HG03432 (cell line): Measurements from ENCODE around the gene CD55.

Experiments
- ATAC-seq: cut with Tn5 transposase; IDR thresholded peaks from one replicate; pipeline ENCODE4 v1.9.1; 2021; ENCODE audit warnings: mild to moderate bottlenecking, moderate library complexity; ENCODE audit not compliant: unreplicated experiment

CD55 gene

GRCh38 chr1:207321079-207321789, at the start of gene CD55:
Gene CD55, plus strand, starts transcription at chr1:207321678. Its CDS starts 88 bp downstream, at chr1:207321766.
- peak; percentile 95 for ATAC-seq

DNA sequence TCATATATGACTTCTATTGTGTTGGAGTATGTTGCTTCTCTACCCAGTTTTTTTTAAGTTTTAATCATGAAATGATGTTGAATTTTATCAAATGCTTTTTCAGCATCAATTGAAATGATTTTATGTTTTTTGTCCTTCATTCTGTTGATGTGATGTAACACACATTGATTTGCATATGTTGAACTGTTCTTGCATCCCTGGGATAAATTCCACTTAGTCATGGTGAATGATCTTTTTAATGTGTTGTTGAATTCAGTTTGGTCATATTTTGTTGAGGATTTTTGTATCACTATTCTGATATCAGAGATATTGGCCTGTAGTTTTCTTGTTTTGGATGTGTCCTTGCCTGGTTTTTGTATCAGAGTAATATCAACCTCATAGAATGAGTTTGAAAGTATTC, 46.6 kb upstream of the CD55 start:
- no peak for ATAC-seq

DNA sequence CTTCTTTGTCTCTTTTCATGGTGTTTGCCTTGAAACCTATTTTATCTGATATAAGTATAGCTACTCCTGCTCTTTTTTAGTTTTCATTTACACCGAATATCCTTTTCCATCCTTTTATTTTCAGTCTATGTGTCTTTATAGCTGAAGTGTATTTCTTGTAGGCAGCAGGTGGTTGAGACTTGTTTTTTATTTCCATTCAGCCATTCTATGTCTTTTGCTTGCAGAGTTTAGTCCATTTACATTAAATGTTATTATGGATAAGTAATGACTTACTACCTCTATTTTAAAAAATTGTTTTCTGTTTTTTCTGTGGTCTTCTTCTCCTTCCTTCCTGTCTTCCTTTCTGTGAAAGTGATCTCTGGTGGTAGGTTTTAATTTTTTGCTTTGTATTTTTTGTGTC, 45.0 kb upstream of the CD55 start:
- no peak for ATAC-seq

- ATAC-seq, result no peak
Observed at GRCh38 chr1:207277241-207277640, 44.2 kb upstream of the CD55 start.

DNA sequence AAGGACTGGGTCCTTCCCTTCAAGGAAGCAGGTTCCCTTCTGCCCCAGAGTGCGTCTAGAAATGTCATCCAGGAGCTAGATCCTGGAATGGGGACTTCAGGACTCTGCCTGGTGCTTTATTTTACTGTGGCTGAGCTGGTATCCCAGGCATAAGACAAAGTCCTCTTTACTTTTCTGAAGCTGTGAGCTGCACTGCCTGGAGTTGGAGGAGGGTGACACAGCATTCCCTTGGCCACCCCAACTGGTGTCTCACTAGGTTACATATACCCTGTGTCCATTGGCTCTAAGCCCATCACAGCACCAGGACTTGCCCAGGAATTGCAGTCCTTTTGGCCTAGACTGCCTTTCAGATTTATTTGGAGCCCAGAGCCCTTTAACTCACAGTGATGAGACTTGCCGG, 41.8 kb upstream of the CD55 start:
- no peak for ATAC-seq

- no peak for ATAC-seq
Observed at GRCh38 chr1:207280706-207281105, 40.8 kb upstream of the CD55 start.

DNA sequence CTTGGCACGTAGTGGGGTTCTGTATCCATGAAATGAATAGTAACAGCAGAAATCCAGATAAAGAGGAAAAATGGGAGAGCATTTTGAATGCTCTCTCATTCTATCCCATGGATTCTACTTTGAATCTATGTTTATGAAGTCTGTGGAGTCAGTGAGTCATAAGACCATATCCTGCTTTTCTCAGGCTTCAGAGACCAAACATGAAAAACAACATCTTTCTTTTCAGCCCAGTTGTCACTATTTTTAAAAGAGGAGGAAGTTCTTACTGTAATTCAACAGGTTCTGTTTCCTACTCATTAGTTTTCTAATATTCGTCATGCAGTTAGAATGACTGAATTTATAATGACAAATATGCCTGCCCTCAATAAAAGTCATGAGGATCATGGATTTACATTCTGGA, 39.4 kb upstream of the CD55 start:
- no peak for ATAC-seq

DNA sequence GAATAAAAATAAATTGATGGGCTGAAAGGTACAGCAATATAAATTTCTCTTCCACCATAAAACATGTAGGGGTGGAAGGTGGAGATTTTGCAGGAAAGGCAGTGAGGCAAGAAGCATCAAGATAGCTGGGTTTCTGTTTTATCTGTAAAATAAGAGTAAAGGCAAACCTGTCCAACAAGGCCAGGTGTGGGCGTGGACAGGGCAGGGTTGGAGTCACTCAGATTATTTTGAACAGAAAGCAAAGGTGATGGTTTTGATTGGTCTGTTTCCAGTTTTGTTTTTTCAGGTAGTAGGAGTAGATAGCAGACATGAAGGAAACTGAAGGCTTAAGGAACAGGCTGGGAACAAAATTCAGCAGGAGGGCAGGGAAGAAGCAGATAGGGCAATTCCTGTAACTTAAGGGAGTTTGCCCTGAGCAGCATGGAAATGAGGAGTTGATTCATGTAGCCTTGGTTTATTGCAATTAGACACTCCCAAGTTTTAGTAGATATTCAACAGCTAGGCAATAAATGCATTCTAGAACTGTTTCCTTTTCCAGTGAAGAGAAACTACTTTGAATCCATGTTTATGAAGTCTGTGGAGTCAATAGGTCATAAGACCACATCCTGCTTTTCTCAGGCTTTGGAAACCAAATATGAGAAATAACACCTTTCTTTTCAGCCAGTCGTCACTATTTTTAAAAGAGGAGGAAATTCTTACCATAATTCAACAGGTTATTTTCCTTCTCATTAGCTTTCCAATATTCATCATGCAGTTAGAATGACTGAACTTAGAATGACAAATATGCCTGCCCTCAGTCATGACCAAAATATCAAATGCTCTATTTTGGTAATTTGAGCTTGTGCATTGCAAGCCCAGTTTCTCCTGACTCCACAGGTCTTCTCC, 38.7 kb upstream of the CD55 start:
- ATAC-seq, result no peak

- ATAC-seq, result no peak
Observed at GRCh38 chr1:207283421-207283820, 38.1 kb upstream of the CD55 start.

- ATAC-seq, result no peak
Observed at GRCh38 chr1:207284209-207284897, 37.1 kb upstream of the CD55 start.

- no peak for ATAC-seq
Observed at GRCh38 chr1:207286786-207287468, 34.6 kb upstream of the CD55 start.

- no peak for ATAC-seq
Observed at GRCh38 chr1:207288315-207288714, 33.2 kb upstream of the CD55 start.

GRCh38 chr1:207289756-207290155, 31.7 kb upstream of the CD55 start:
- ATAC-seq, result no peak

DNA sequence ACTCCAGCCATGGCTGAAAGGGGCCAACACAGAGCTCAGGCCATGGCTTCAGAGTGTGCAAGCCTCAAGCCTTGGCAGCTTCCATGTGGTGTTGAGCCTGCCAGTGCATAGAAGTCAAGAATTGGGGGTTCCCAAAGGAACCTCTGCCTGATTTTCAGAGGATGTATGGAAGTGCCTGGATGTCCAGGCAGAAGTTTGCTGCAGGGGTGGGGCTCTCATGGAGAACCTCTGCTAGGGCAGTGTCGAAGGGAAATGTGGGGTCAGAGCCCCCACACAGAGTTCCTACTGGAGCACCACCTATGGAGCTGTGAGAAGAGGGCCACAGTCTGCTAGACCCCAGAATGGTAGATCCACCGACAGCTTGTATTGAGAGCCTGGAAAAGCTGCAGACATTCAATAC, 29.8 kb upstream of the CD55 start:
- ATAC-seq, result no peak

DNA sequence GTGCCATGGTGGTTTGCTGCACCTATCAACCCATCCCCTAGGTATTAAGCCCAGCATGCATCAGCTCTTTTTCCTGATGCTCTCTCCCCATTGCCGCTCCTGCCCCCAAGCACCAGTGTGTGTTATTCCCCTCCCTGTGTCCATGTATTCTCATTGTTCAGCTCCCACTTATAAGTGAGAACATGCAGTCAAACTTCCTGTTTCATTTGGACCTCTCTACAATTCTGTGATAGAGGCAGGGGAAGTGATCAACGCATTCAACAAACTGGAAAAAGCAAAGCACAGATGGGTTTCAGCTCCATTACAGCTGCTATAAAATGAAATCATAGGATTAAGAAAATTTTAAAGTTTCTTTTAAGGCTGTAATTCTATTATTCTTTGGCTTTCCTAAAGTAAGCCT, 23.3 kb upstream of the CD55 start:
- no peak for ATAC-seq

- ATAC-seq, result no peak
Observed at GRCh38 chr1:207298636-207299398, 22.7 kb upstream of the CD55 start.

DNA sequence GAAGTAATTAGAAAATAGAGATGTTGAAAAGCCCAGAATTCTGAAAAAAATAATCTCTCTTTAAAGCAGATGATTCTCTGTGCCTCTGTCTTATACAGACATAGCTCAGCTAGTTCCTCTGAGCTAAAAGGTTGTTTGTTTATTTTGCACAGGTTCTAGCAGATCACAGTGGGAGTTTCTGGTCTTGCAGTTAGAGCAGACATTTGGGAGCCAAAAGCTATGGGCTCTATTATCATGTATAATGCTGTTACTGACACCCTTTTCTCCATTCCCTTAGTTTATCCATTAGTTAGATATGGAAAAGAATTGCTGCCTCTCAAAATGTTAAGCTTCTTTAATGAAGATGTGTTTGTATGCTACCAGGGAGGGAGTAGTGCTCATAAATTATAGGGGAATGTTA, 20.5 kb upstream of the CD55 start:
- no peak for ATAC-seq

GRCh38 chr1:207302618-207303393, 18.7 kb upstream of the CD55 start:
- no peak for ATAC-seq

- ATAC-seq, result no peak
Observed at GRCh38 chr1:207304710-207305488, 16.6 kb upstream of the CD55 start.
